Measurements from ENCODE around the gene CAVIN3.

DNA sequence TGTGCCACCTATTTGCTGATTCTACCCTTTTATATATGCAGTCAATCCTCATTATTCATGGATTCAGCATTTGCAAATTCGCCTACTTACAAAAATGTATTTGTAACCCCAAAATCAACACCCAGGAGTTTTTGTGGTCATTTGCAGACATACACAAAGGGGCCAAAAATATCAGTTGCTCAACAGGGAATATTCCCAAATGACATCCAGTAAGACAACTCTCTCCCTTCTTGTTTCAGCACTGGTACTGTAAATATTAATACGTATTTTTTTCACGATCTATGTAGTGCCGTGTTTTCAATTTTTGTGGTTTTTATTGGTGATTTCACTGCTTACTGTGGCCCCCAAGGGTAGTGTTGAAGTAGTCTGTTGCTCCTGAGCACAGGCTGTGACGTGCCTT lies 11.8 kb upstream of the CAVIN3 start:
- TF ChIP-seq, protein P1, sequence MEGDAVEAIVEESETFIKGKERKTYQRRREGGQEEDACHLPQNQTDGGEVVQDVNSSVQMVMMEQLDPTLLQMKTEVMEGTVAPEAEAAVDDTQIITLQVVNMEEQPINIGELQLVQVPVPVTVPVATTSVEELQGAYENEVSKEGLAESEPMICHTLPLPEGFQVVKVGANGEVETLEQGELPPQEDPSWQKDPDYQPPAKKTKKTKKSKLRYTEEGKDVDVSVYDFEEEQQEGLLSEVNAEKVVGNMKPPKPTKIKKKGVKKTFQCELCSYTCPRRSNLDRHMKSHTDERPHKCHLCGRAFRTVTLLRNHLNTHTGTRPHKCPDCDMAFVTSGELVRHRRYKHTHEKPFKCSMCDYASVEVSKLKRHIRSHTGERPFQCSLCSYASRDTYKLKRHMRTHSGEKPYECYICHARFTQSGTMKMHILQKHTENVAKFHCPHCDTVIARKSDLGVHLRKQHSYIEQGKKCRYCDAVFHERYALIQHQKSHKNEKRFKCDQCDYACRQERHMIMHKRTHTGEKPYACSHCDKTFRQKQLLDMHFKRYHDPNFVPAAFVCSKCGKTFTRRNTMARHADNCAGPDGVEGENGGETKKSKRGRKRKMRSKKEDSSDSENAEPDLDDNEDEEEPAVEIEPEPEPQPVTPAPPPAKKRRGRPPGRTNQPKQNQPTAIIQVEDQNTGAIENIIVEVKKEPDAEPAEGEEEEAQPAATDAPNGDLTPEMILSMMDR (IDR thresholded peaks at IDR 0.05 in 2 of 3, conservative IDR thresholded peaks at IDR 0.05 in 1 of 3; ENCODE audit: control insufficient read depth in 2 of 3, extremely low read depth in 1 of 3, insufficient read depth in 1 of 3, low read depth in 3 of 3, low read length in 3 of 3) = no peak
- TF ChIP-seq POLR2AphosphoS5 (IDR thresholded peaks at IDR 0.05; ENCODE audit: low read length) (no peak), ZNF217 (IDR thresholded peaks at IDR 0.05) (no peak), EZH2 (IDR thresholded peaks at IDR 0.05; ENCODE audit: borderline replicate concordance, control insufficient read depth, low read depth, low read length) (no peak), RUNX3 (IDR thresholded peaks at IDR 0.05; ENCODE audit: low read length) (no peak), RAD51 (IDR thresholded peaks at IDR 0.05) (no peak), CBX3 (IDR thresholded peaks at IDR 0.05; ENCODE audit: borderline replicate concordance, low read depth) (no peak), CHD1 (IDR thresholded peaks at IDR 0.05; ENCODE audit: low read depth, low read length) (no peak), YY1 (IDR thresholded peaks at IDR 0.05; ENCODE audit: low read depth, low read length) (no peak)
- TF ChIP-seq, protein P2, sequence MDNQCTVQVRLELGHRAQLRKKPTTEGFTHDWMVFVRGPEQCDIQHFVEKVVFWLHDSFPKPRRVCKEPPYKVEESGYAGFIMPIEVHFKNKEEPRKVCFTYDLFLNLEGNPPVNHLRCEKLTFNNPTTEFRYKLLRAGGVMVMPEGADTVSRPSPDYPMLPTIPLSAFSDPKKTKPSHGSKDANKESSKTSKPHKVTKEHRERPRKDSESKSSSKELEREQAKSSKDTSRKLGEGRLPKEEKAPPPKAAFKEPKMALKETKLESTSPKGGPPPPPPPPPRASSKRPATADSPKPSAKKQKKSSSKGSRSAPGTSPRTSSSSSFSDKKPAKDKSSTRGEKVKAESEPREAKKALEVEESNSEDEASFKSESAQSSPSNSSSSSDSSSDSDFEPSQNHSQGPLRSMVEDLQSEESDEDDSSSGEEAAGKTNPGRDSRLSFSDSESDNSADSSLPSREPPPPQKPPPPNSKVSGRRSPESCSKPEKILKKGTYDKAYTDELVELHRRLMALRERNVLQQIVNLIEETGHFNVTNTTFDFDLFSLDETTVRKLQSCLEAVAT (IDR thresholded peaks at IDR 0.05) = no peak
